ENCODE measurements around the gene TCP11L1.

- TF ChIP-seq CTCF (IDR thresholded peaks at IDR 0.05) (no peak), POLR2A (IDR thresholded peaks at IDR 0.05) (no peak)
These were observed 54.8 kb downstream of the TCP11L1 start for GRCh38 chr11:33094157-33094556.
